Astrocyte of the spinal cord (primary cell): ENCODE data around the gene CS.
"Not testable (repeated sequence)": the region's sequence is repeated elsewhere in the genome, so short reads cannot be mapped to it uniquely, and the experiment has no call there.

Experiments used
- DNase-seq: peaks from one replicate; pipeline ENCODE4 v3.0.0; 2011; ENCODE audit warnings: low read depth, low spot score
- H3K4me3 ChIP-seq: 2 replicates; pipeline ENCODE4 v1.5.1; 2011; ENCODE audit warnings: low read depth, mild to moderate bottlenecking, low read length, moderate library complexity
- CTCF ChIP-seq: IDR thresholded peaks from 2 replicates; pipeline ENCODE4 v1.5.1; 2012; ENCODE audit warnings: low read depth, mild to moderate bottlenecking, low read length, inconsistent platforms
- in situ Hi-C: cut with HindIII; loops from 2 replicates; pipeline ENCODE4 v1.10.0; 2017; ENCODE audit warnings: low sequenced_read_pairs

CS gene

DNA sequence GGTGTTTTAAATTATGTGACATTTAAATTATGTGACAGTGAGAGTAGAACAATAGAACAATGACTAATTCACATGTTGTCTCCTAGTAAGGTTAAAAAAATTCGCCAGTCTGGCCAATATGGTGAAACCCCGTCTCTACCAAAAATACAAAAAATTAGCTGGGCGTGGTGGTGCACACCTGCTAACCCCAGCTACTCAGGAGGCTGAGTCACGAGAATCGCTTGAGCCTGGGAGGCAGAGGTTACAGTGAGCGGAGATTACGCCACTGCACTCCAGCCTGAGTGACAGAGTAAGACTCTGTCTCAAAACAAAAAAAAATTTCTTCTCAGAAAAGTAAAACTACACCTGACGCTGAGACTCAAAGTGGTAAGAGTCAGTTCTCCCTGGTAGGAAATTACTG, 2.7 kb downstream of the CS start:
- DNase-seq, result no peak
- in situ Hi-C loops, result no loop called here
- no peak for TF ChIP-seq CTCF
- H3K4me3 ChIP-seq, result no peak overlapping the region

- H3K4me3 ChIP-seq, result no peak overlapping the region
- DNase-seq, result no peak
- TF ChIP-seq CTCF, result no peak
- in situ Hi-C loops, result no loop called here
Measured at GRCh38 chr12:56296295-56296694, 3.8 kb downstream of the CS start.

- no peak for TF ChIP-seq CTCF
- DNase-seq, result no peak
- in situ Hi-C loops, result no loop called here
- H3K4me3 ChIP-seq, result no peak overlapping the region
Measured at GRCh38 chr12:56293795-56294194, 6.3 kb downstream of the CS start.

GRCh38 chr12:56288705-56289387, 11.3 kb downstream of the CS start:
- in situ Hi-C loops, result no loop called here
- no peak for TF ChIP-seq CTCF
- H3K4me3 ChIP-seq, result no peak overlapping the region
- DNase-seq, result no peak

DNA sequence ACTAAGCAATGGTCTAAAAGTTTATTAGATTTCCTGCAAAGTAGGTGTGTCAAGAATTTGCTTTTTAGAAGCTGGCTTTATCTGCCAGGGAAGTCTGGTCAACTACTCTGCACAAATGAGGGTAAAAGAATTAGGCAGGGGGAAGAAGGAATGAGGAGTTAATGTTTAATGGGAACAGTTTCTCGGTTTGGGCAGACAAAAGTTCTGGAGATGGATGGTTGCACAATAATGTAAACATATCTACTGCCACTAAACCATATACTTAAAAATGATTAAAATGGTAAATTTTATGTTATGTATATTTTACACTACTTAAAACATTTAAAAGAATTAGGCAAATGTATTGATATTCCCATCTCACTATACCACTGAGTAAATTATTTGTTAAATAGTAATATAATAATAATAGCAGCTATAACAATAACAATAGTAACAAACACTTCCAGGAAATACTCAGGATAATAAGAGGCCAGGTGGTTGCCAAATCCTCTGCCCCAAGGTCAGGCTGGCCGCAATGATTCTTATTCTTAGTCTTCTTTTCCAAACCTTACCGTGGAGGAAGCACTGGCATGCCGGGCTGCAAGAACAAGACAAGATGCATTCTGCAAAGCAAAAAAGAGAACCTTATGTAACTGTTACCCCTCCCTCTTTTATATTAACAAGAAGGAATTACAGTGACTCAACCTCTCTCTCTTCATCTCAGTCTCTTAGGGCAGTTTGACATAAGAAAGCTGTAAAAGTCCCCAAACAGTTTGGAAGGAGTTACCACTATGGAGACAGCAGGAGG, 13.9 kb downstream of the CS start:
- no peak for DNase-seq
- no peak for TF ChIP-seq CTCF
- H3K4me3 ChIP-seq, result no peak overlapping the region
- in situ Hi-C loops, result no loop called here

- DNase-seq, H3K4me3 ChIP-seq, in situ Hi-C loops: not testable (repeated sequence)
Measured at GRCh38 chr12:56284263-56284662, 15.9 kb downstream of the CS start.

GRCh38 chr12:56282579-56282978, 17.6 kb downstream of the CS start:
- DNase-seq, result no peak
- no peak for TF ChIP-seq CTCF
- no peak overlapping the region for H3K4me3 ChIP-seq
- in situ Hi-C loops, result no loop called here
